Suprapubic skin (tissue), 4 donors: ENCODE measurements around the gene FARSA. TPM values are rescaled to one million over a fixed set of nuclear protein-coding genes. Genes with fewer than 3 reads are reported as not detected.
"Not testable (repeated sequence)": the region's sequence is repeated elsewhere in the genome, so short reads cannot be mapped to it uniquely, and the experiment has no call there.

Experiments
- DNase-seq, 2 donors: peaks; one replicate each; pipeline ENCODE4 v3.0.0-alpha.2; 2019; ENCODE audit warnings: low spot score in 2 of 2
- H3K27ac ChIP-seq: fragments of 200-600 bp; sonication (generic); one replicate; pipeline ENCODE4 v1.5.1; 2019
- H3K27me3 ChIP-seq: fragments of 200-600 bp; sonication (generic); one replicate; pipeline ENCODE4 v1.5.1; 2019
- H3K36me3 ChIP-seq: fragments of 200-600 bp; sonication (generic); one replicate; pipeline ENCODE4 v1.5.1; 2019
- H3K4me1 ChIP-seq: fragments of 200-600 bp; sonication (generic); one replicate; pipeline ENCODE4 v1.5.1; 2019
- H3K4me3 ChIP-seq: fragments of 200-600 bp; sonication (generic); one replicate; pipeline ENCODE4 v1.5.1; 2019; ENCODE audit warnings: mild to moderate bottlenecking
- H3K9me3 ChIP-seq: fragments of 200-600 bp; sonication (generic); one replicate; pipeline ENCODE4 v1.5.1; 2019
- EP300 ChIP-seq: sonication (generic); formaldehyde crosslinking; IDR thresholded peaks from one replicate; pipeline ENCODE4 v1.6.1; 2017; ENCODE audit warnings: antibody characterized with exemption
- POLR2A ChIP-seq, 2 donors: fragments of 450-650 bp; IDR thresholded peaks; one replicate each; pipeline ENCODE4 v1.6.1; 2017; ENCODE audit warnings: antibody characterized with exemption in 2 of 2, mild to moderate bottlenecking in 2 of 2, moderate library complexity in 2 of 2
- POLR2AphosphoS5 ChIP-seq, 3 donors: sonication (generic); formaldehyde crosslinking; IDR thresholded peaks; one replicate each; pipeline ENCODE4 v1.6.1; 2017; ENCODE audit warnings: antibody characterized with exemption in 3 of 3
- whole genome bisulfite sequencing: methylation state at CpG from one replicate; pipeline ENCODE4 v1.1.5; 2018; 5-methylcytosine and 5-hydroxymethylcytosine counted together
- total RNA-seq, 4 donors: library from RNA; depleted of rRNA; stranded (reverse); fragments of >200 nt; gene quantifications; one replicate each; pipeline ENCODE4 v1.1.0, GENCODE V29; 2016
- TF ChIP-seq, protein P1 (sequence below), 2 donors: fragments of 200-600 bp in 1 of 2; fragments of 450-650 bp in 1 of 2; sonication (generic) in 1 of 2; IDR thresholded peaks; one replicate each; pipeline ENCODE4 v1.5.1; 2016 to 2019; ENCODE audit warnings: antibody characterized with exemption in 2 of 2, mild to moderate bottlenecking in 1 of 2, moderate library complexity in 1 of 2

FARSA gene
- total RNA-seq, 4 donors from 2014 or later: 49.0 to 60.6 (median 50.9) TPM

DNA sequence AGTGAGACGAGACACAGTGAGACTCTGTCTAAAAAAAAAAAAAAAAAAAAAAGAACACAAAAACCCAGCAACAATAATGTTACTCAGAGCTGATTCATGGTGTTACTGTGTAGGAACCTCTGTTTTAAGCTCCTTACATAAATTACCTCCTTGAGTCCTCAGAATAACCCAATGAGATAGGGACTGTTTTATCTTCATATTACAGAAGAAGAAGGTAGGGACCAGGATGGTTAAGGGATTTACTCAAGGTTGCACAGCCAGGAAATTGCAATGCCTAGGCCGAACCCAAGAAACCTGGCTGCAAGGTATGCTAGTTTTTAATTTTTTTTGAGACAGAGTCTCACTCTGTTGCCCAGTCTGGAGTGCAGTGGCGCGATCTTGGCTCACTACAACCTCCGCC lies 34.4 kb upstream of the FARSA start:
- Histone ChIP-seq H3K27me3 (no peaks in the 10 kb centered on the region), H3K4me1 (peaks cover 9% of the 10 kb centered on the region), H3K9me3 (no peaks in the 10 kb centered on the region), H3K4me3 (no peak overlapping the region), H3K36me3 (no peaks in the 10 kb centered on the region), H3K27ac (no peak overlapping the region)
- no peak for DNase-seq
- 95% methylated on average over 5 of the region's 5 CpGs for WGBS
- TF ChIP-seq, protein P1, sequence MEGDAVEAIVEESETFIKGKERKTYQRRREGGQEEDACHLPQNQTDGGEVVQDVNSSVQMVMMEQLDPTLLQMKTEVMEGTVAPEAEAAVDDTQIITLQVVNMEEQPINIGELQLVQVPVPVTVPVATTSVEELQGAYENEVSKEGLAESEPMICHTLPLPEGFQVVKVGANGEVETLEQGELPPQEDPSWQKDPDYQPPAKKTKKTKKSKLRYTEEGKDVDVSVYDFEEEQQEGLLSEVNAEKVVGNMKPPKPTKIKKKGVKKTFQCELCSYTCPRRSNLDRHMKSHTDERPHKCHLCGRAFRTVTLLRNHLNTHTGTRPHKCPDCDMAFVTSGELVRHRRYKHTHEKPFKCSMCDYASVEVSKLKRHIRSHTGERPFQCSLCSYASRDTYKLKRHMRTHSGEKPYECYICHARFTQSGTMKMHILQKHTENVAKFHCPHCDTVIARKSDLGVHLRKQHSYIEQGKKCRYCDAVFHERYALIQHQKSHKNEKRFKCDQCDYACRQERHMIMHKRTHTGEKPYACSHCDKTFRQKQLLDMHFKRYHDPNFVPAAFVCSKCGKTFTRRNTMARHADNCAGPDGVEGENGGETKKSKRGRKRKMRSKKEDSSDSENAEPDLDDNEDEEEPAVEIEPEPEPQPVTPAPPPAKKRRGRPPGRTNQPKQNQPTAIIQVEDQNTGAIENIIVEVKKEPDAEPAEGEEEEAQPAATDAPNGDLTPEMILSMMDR (IDR thresholded peaks at IDR 0.05): no peak
- TF ChIP-seq EP300 (no peak), POLR2AphosphoS5 (IDR thresholded peaks at IDR 0.05) (no peak), POLR2A (IDR thresholded peaks at IDR 0.05) (no peak)

DNA sequence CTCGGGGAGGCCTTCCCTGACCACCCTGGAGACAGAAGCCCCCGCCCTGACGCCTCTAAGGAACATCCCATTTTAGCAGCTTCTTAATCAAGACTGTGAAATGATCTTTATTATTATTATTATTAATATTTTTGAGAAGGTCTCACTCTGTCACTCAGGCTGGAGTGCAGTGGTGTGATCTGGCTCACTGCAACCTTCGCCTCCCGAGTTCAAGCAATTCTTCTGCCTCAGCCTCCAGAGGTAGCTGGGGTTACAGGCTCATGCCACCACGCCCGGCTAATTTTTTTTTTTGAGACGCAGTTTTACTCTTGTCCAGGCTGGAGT lies 32.3 kb upstream of the FARSA start:
- WGBS: 50% methylated on average over 8 of the region's 8 CpGs
- DNase-seq: no peak
- no peaks in the 10 kb centered on the region for H3K27me3 ChIP-seq
- H3K36me3 ChIP-seq: no peaks in the 10 kb centered on the region
- TF ChIP-seq POLR2A (IDR thresholded peaks at IDR 0.05) (no peak), EP300 (no peak), POLR2AphosphoS5 (IDR thresholded peaks at IDR 0.05) (no peak)
- TF ChIP-seq, protein P1 (IDR thresholded peaks at IDR 0.05): no peak
- no peak overlapping the region for H3K27ac ChIP-seq
- H3K4me3 ChIP-seq: peak overlapping the region; percentile 54
- no peaks in the 10 kb centered on the region for H3K9me3 ChIP-seq
- H3K4me1 ChIP-seq: peaks cover 9% of the 10 kb centered on the region

DNA sequence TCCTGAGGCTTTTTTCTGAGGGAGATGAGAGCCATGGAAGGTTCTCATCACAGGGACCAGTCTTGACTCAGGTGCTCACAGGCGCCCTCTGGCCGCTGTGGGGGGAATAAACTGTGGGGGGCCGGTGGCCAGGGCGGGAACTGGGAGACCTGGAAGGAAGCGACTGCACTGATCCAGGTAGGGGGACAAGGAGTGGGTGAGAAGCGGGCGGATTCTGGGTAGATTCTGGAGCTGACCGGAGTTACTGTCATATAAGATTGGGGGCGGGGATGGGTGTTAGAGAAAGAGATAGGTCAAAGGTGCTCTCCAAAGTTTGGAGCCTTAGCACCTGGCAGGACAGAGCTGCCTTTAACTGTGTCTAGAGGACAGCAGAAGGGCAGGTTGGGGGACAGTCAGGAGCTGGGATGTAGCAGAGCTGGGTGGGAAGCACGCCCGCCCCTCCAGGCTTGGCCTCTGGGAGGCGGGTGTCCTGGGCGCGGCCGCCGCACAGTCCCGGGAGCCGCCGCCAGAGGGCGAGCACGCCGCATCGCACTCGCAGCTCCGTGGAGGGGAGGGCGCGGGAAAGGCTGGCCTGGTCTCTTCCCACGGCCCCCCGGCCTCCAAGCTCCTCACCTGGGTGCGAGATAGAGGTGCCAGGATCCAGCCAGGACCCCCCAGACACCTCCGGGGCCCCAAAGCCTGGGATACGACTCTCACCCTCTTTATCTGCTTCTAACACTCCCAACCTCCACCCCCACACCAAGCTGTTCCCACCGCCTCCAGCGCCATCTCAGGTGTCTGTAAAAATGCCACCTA lies 31.7 kb upstream of the FARSA start:
- no peak overlapping the region for H3K27ac ChIP-seq
- TF ChIP-seq EP300: no peak
- no peak for TF ChIP-seq POLR2AphosphoS5 (IDR thresholded peaks at IDR 0.05)
- TF ChIP-seq, protein P1 (IDR thresholded peaks at IDR 0.05): peak; percentile 71 to 96
- no peak for TF ChIP-seq POLR2A (IDR thresholded peaks at IDR 0.05)
- no peaks in the 10 kb centered on the region for H3K9me3 ChIP-seq
- peak in 1 of 2 donors; percentile 88 for DNase-seq
- H3K27me3 ChIP-seq: no peaks in the 10 kb centered on the region
- 2% methylated on average over 22 of the region's 34 CpGs for WGBS
- H3K36me3 ChIP-seq: no peaks in the 10 kb centered on the region
- H3K4me3 ChIP-seq: peak overlapping the region; percentile 54
- peaks cover 9% of the 10 kb centered on the region for H3K4me1 ChIP-seq

DNA sequence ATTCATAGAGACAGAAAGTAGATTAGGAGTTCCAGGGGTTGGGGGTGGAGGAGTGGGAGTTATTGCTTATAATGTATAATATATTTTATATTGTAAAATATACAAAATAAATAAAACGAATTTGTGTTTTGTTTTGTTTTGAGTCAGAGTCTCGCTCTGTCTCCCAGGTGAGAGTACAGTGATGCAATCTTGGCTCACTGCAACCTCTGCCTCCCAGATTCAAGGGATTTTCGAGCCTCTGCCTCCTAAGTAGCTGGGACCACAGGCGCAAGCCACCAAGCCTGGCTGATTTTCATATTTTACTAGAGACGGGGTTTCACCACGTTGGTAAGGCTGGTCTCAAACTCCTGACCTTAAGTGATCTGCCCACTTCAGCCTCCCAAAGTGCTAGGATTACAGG lies 26.0 kb upstream of the FARSA start:
- H3K27me3 ChIP-seq: no peaks in the 10 kb centered on the region

DNA sequence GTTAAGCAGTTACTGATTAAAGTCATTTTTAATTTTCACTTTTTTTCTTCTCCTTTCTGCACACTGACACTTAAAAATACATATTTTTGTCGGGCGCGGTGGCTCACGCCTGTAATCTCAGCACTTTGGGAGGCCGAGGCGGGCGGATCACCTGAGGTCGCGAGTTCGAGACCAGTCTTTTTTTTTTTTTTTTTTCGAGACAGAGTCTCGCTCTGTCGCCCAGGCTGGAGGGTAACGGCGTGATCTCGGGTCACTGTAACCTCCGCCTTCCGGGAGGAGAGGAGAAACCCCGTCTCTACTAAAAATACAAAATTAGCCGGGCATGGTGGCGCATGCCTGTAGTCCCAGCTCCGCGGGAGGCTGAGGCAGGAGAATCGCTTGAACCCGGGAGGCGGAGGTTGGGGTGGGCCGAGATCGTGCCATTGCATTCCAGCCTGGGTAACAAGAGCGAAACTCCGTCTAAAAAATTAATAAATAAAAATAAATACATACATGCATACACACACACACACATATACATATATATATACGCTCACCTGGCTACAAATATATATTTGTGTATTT lies 24.0 kb upstream of the FARSA start:
- not testable (repeated sequence) for DNase-seq

More for the DNA sequence above, 26.0 kb upstream of the FARSA start:
- no peak overlapping the region for H3K4me3 ChIP-seq
- H3K36me3 ChIP-seq: peaks cover 3% of the 10 kb centered on the region
- H3K9me3 ChIP-seq: no peaks in the 10 kb centered on the region
- TF ChIP-seq, protein P1 (IDR thresholded peaks at IDR 0.05): no peak
- no peak for TF ChIP-seq POLR2AphosphoS5 (IDR thresholded peaks at IDR 0.05)
- no peak for TF ChIP-seq EP300
- no peak for TF ChIP-seq POLR2A (IDR thresholded peaks at IDR 0.05)
- DNase-seq: no peak
- WGBS: 71% methylated on average over 6 of the region's 6 CpGs
- no peak overlapping the region for H3K27ac ChIP-seq
- peaks cover 25% of the 10 kb centered on the region for H3K4me1 ChIP-seq

More for the DNA sequence above, 24.0 kb upstream of the FARSA start:
- Histone ChIP-seq H3K4me3 (peak overlapping the region; percentile 83), H3K4me1 (peaks cover 42% of the 10 kb centered on the region), H3K36me3 (peaks cover 23% of the 10 kb centered on the region), H3K27ac (peak overlapping the region; percentile 95)
- H3K27me3 ChIP-seq, H3K9me3 ChIP-seq: not testable (repeated sequence)
- WGBS: 26% methylated on average over 31 of the region's 31 CpGs
